ENCODE results near the gene MAGI1. TPM values are rescaled to one million over a fixed set of nuclear protein-coding genes. Genes with fewer than 3 reads are reported as not detected.
"Not testable (repeated sequence)": the region's sequence is repeated elsewhere in the genome, so short reads cannot be mapped to it uniquely, and the experiment has no call there.

Gene MAGI1
- total RNA-seq, 1 donor from 2014 or later, result 47.1 TPM

DNA sequence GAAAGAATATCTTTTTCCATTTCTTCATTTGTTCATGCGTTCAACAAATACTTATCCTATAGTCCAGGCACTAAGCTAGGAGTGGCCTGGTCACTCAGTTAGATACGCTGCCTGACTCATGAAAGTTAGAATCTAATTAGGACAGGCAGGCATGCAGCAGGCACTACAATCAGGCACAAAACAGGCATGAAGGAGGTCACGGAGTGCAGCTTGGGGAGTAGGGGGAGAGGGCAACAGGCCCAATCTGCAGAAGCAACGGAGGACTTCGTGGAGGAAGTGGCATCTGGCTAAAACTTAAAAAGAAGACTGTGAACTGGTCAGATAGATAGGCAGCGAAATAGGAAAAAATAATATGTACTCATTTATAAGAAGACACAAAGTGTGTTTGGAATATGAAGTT lies 420.9 kb downstream of the MAGI1 start:
- TF ChIP-seq, protein P1, sequence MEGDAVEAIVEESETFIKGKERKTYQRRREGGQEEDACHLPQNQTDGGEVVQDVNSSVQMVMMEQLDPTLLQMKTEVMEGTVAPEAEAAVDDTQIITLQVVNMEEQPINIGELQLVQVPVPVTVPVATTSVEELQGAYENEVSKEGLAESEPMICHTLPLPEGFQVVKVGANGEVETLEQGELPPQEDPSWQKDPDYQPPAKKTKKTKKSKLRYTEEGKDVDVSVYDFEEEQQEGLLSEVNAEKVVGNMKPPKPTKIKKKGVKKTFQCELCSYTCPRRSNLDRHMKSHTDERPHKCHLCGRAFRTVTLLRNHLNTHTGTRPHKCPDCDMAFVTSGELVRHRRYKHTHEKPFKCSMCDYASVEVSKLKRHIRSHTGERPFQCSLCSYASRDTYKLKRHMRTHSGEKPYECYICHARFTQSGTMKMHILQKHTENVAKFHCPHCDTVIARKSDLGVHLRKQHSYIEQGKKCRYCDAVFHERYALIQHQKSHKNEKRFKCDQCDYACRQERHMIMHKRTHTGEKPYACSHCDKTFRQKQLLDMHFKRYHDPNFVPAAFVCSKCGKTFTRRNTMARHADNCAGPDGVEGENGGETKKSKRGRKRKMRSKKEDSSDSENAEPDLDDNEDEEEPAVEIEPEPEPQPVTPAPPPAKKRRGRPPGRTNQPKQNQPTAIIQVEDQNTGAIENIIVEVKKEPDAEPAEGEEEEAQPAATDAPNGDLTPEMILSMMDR (IDR thresholded peaks at IDR 0.05), result no peak
- TF ChIP-seq POLR2AphosphoS5 (IDR thresholded peaks at IDR 0.05; ENCODE audit: insufficient read depth in 1 of 2, low read depth in 1 of 2), result no peak
- no peak for TF ChIP-seq POLR2A (IDR thresholded peaks at IDR 0.05)
- Histone ChIP-seq H3K4me3 (no peak overlapping the region), H3K9me3 (no peaks in the 10 kb centered on the region), H3K27me3 (no peaks in the 10 kb centered on the region), H3K36me3 (no peaks in the 10 kb centered on the region), H3K4me1 (peaks cover 4% of the 10 kb centered on the region), H3K27ac (no peak overlapping the region)
- DNase-seq (ENCODE audit: extremely low spot score in 2 of 2), result no peak
- intact Hi-C loops (cut with DNase I), result no loop called here

DNA sequence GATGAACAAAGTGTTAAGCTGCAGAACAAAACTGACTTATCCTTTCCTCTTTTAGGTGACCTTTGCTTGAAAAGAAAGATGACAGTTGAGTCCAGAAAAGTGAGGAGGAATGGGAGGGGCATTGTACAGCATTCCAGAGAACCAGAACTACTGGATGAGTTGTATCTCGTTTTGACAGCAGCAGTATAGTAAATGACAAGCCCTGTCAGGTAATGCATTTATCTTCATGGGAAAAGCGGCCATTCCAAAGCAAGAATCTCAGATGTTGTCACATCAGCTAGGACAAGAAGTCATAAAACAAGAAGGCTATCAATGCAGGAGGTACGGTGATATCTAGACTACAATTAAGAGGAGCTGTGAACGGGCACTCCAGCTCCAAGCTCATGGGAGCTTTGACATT lies 421.5 kb downstream of the MAGI1 start:
- Histone ChIP-seq H3K27ac (no peak overlapping the region), H3K4me1 (peaks cover 4% of the 10 kb centered on the region)

DNA sequence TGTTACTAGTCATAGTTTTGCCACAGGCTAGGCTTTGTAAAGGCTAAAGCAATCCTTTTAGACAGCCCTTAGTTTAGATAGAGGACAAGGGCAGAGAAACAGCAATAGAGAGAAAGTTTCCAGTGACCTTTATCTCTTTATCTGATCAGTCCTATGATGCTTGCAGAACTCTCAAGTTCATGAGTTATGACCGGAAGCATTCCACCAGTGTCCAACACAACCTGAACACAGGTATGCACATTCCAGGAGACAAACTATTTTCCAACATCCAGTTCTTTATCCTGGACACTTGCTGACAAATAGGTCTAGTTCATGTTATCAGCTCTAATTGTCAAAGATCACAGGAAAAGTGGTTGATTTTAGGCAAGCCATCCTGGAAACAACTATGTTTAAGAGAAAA lies 422.2 kb downstream of the MAGI1 start:
- Histone ChIP-seq H3K27ac (no peak overlapping the region), H3K27me3 (no peaks in the 10 kb centered on the region), H3K9me3 (no peaks in the 10 kb centered on the region), H3K4me3 (no peak overlapping the region), H3K4me1 (peaks cover 4% of the 10 kb centered on the region), H3K36me3 (no peaks in the 10 kb centered on the region)
- DNase-seq (ENCODE audit: extremely low spot score in 2 of 2), result no peak
- intact Hi-C loops (cut with DNase I), result no loop called here
- TF ChIP-seq POLR2AphosphoS5 (IDR thresholded peaks at IDR 0.05; ENCODE audit: insufficient read depth in 1 of 2, low read depth in 1 of 2), result no peak
- TF ChIP-seq, protein P1 (IDR thresholded peaks at IDR 0.05), result no peak

More for the DNA sequence above, 421.5 kb downstream of the MAGI1 start:
- Histone ChIP-seq H3K27me3 (no peaks in the 10 kb centered on the region), H3K4me3 (no peak overlapping the region), H3K9me3 (no peaks in the 10 kb centered on the region), H3K36me3 (no peaks in the 10 kb centered on the region)
- intact Hi-C loops (cut with DNase I), result no loop called here
- TF ChIP-seq POLR2A (IDR thresholded peaks at IDR 0.05) (no peak), POLR2AphosphoS5 (IDR thresholded peaks at IDR 0.05; ENCODE audit: insufficient read depth in 1 of 2, low read depth in 1 of 2) (no peak)
- TF ChIP-seq, protein P1 (IDR thresholded peaks at IDR 0.05), result no peak
- no peak for DNase-seq (ENCODE audit: extremely low spot score in 2 of 2)

DNA sequence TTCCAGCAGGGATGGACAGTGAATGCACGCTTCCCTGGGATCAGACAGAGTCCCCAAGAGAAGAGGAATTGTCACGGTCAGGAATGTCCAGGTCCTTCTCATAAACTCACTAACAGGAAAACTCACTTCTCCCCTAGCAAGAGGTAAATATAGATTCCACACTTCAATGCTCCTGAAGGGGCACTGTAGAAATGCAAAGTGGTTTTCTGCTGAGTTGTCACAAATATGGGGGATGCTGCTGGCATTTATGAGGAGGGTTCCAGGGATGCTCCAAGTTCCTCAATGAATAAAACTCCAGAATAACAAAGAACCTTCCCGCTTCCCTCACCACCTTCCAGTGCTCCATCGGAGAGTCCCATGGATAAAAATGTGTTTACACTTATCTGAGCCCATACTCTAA lies 423.4 kb downstream of the MAGI1 start:
- no peaks in the 10 kb centered on the region for H3K27me3 ChIP-seq
- H3K4me1 ChIP-seq, result peaks cover 4% of the 10 kb centered on the region
- no peak overlapping the region for H3K4me3 ChIP-seq
- no peaks in the 10 kb centered on the region for H3K36me3 ChIP-seq
- TF ChIP-seq, protein P1 (IDR thresholded peaks at IDR 0.05), result no peak
- TF ChIP-seq POLR2AphosphoS5 (IDR thresholded peaks at IDR 0.05; ENCODE audit: insufficient read depth in 1 of 2, low read depth in 1 of 2) (no peak), POLR2A (IDR thresholded peaks at IDR 0.05) (no peak)
- no peak overlapping the region for H3K27ac ChIP-seq
- H3K9me3 ChIP-seq, result no peaks in the 10 kb centered on the region
- intact Hi-C loops (cut with DNase I), result no loop called here
- no peak for DNase-seq (ENCODE audit: extremely low spot score in 2 of 2)

DNA sequence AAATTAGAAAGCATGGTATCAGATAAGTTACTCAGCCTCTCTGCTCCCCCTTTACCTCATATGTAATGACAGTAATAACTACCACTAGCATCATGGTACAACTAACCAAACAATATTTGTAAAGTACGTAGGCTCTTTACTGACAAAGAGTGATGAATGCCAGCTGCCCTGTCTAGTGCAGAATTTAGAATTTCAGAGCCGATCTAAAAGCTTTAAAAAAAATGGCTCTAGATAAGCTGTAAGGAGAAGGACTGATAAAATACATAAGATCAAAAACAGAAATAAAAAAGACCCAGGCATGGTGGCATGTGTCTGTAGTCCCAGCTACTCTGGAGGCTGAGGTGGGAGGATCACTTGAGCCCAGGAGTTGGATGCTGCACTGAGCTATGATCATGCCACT lies 424.1 kb downstream of the MAGI1 start:
- H3K36me3 ChIP-seq, result no peaks in the 10 kb centered on the region
- no peaks in the 10 kb centered on the region for H3K9me3 ChIP-seq
- intact Hi-C loops (cut with DNase I), result no loop called here
- no peak for DNase-seq (ENCODE audit: extremely low spot score in 2 of 2)
- H3K27ac ChIP-seq, result no peak overlapping the region
- peaks cover 4% of the 10 kb centered on the region for H3K4me1 ChIP-seq
- H3K27me3 ChIP-seq, result no peaks in the 10 kb centered on the region
- no peak overlapping the region for H3K4me3 ChIP-seq
- TF ChIP-seq POLR2A (IDR thresholded peaks at IDR 0.05) (no peak), POLR2AphosphoS5 (IDR thresholded peaks at IDR 0.05; ENCODE audit: insufficient read depth in 1 of 2, low read depth in 1 of 2) (no peak)
- TF ChIP-seq, protein P1 (IDR thresholded peaks at IDR 0.05), result no peak

DNA sequence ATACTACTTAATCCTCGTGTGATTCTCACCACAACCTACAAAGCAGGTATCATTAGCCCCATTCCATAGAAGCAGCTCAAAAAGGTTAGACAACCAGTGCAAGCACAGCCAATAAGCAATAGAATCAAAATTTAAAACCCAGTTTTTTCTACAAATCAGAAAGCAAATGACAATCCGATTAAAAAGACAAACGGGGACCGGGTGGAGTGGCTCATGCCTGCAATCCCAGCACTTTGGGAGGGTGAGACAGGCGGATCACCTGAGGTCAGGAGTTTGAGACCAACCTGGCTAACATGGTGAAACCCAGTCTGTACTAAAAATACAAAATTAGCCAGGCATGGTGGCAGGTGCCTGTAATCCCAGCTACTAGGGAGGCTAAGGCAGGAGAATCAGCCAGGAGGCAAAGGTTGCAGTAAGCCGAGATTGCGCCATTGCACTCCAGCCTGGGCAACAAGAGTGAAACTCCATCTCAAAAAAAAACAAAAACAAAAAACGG lies 430.7 kb downstream of the MAGI1 start:
- H3K27me3 ChIP-seq; intact Hi-C loops (cut with DNase I); H3K9me3 ChIP-seq; H3K36me3 ChIP-seq; H3K4me3 ChIP-seq; H3K27ac ChIP-seq; DNase-seq (ENCODE audit: extremely low spot score in 2 of 2); H3K4me1 ChIP-seq: not testable (repeated sequence)

All from vagina (tissue), 2 donors.